Spleen (tissue), 11 donors: ENCODE results near the gene YPEL2. TPM values are rescaled to one million over a fixed set of nuclear protein-coding genes. Genes with fewer than 3 reads are reported as not detected.

Experiments
- DNase-seq: peaks from one replicate; pipeline ENCODE4 v3.0.0-alpha.2; 2020
- H3K27ac ChIP-seq, 8 donors: fragments of 200-600 bp; sonication (generic) in 7 of 8; 1 replicate in 4 of 8; 2 replicates in 4 of 8; pipeline versions ENCODE4 v1.5.0 to v1.8.0; 2016 to 2021; ENCODE audit warnings: inconsistent platforms in 4 of 8, mild to moderate bottlenecking in 4 of 8, moderate library complexity in 1 of 8
- H3K27me3 ChIP-seq, 7 donors: fragments of 200-600 bp; sonication (generic) in 6 of 7; replicated peaks in 1 of 7; 1 replicate in 4 of 7; 2 replicates in 3 of 7; pipeline versions ENCODE4 v1.5.0 to v1.8.0; 2016 to 2021; ENCODE audit warnings: inconsistent platforms in 3 of 7, mild to moderate bottlenecking in 1 of 7
- H3K36me3 ChIP-seq, 6 donors: fragments of 200-600 bp; sonication (generic) in 5 of 6; 1 replicate in 4 of 6; 2 replicates in 2 of 6; pipeline versions ENCODE4 v1.5.0 to v1.8.0; 2016 to 2021; ENCODE audit warnings: inconsistent platforms in 2 of 6
- H3K4me1 ChIP-seq, 6 donors: fragments of 200-600 bp; sonication (generic) in 5 of 6; 1 replicate in 3 of 6; 2 replicates in 3 of 6; pipeline versions ENCODE4 v1.5.0 to v1.8.0; 2016 to 2021; ENCODE audit warnings: inconsistent platforms in 3 of 6
- H3K4me3 ChIP-seq, 8 donors: fragments of 200-600 bp; sonication (generic) in 7 of 8; 1 replicate in 4 of 8; 2 replicates in 4 of 8; pipeline versions ENCODE4 v1.5.0 to v1.8.0; 2016 to 2021; ENCODE audit warnings: inconsistent platforms in 4 of 8, mild to moderate bottlenecking in 4 of 8, moderate library complexity in 2 of 8
- H3K9me3 ChIP-seq, 8 donors: fragments of 200-600 bp; sonication (generic) in 7 of 8; 1 replicate in 4 of 8; 2 replicates in 4 of 8; pipeline versions ENCODE4 v1.5.0 to v1.8.0; 2016 to 2021; ENCODE audit warnings: inconsistent platforms in 4 of 8
- CTCF ChIP-seq, 11 experiments: fragments of 200-600 bp in 7 of 11; fragments of 450-650 bp in 4 of 11; sonication (generic) in 4 of 11; IDR thresholded peaks in 8 of 11; conservative IDR thresholded peaks in 3 of 11; 1 replicate in 7 of 11; 2 replicates in 4 of 11; pipeline versions ENCODE4 v1.4.0 to v1.8.0; 2016 to 2021; ENCODE audit warnings: antibody characterized with exemption in 11 of 11, inconsistent platforms in 4 of 11, mild to moderate bottlenecking in 1 of 11
- POLR2A ChIP-seq, 3 donors: fragments of 450-650 bp; IDR thresholded peaks; one replicate each; pipeline ENCODE4 v1.5.1; 2017; ENCODE audit warnings: antibody characterized with exemption in 3 of 3, mild to moderate bottlenecking in 1 of 3
- POLR2AphosphoS5 ChIP-seq, 3 donors: sonication (generic); formaldehyde crosslinking; IDR thresholded peaks; one replicate each; pipeline ENCODE4 v1.5.1; 2017; ENCODE audit warnings: antibody characterized with exemption in 3 of 3
- WGBS, 5 donors: extraction: QIAGEN DNeasy Blood & Tissue Kit in 3 of 5; methylation state at CpG; one replicate each; pipeline versions ENCODE4 v1.1.5 to v1.1.7; 2013 to 2018; 5-methylcytosine and 5-hydroxymethylcytosine counted together
- intact Hi-C: fragments of 100-400 bp; cut with DNase I; formaldehyde crosslinking; loops from one replicate; pipeline ENCODE4 v1.15.0; 2023; ENCODE audit warnings: low total_unique reads
- microRNA-seq, 3 donors: library from miRNA; unstranded; fragments of <30 nt; microRNA quantifications; one replicate each; pipeline versions ENCODE4 to v1.1.0, GENCODE V29; 2019 to 2020
- polyA plus RNA-seq, 3 donors: library from polyadenylated mRNA; stranded (reverse); fragments of 200-250 nt; gene quantifications; one replicate each; pipeline ENCODE4 v1.2.1, GENCODE V29; 2013
- small RNA-seq, 4 donors: library from RNA; depleted of rRNA; stranded (forward); fragments of <200 nt; gene quantifications; one replicate each; pipeline ENCODE3, GENCODE V24; 2016
- total RNA-seq, 7 donors: library from RNA; depleted of rRNA in 3 of 7; stranded (reverse); fragments of >200 nt in 3 of 7; fragmentation: NEBNext Ultra II Directional in 4 of 7; extraction: Animal tissue kit (Norgen Biotek cat#: 25700) in 4 of 7; gene quantifications; one replicate each; pipeline versions ENCODE4 v1.1.0 to v1.2.1, GENCODE V29; 2016 to 2021
- donor health status: healthy with polysubstance abuse.
- donor health status: DM: no; HTN: no; CAD: no; lungs with moderate emphysema.
- donor health status: DM: no; HTN: no; CAD: no.
- donor health status: Bipolar disorder and iron deficiency.
- donor health status: healthy.
- donor health status: DM: no; HTN: no; CAD: no.
- donor health status: DM: yes; HTN: yes; CAD: no.

YPEL2 gene
- total and polyA plus RNA-seq, 10 donors: 6.7 to 45.6 (median 30.5) TPM

- Histone ChIP-seq H3K27me3 (no peaks in the 10 kb centered on the region), H3K27ac (peak overlapping the region in 7 of 8 donors; percentile 40 to 76 (median 72)), H3K4me3 (peak overlapping the region in 1 of 8 donors; percentile 43), H3K9me3 (no peaks in the 10 kb centered on the region), H3K36me3 (no peaks in the 10 kb centered on the region), H3K4me1 (peaks cover 18 to 67% (median 46%) of the 10 kb centered on the region in 6 donors)
- no peak for TF ChIP-seq CTCF (IDR thresholded peaks at IDR 0.05 in 8 of 11, conservative IDR thresholded peaks at IDR 0.05 in 3 of 11)
- TF ChIP-seq POLR2A (IDR thresholded peaks at IDR 0.05): no peak
- no peak for TF ChIP-seq POLR2AphosphoS5 (IDR thresholded peaks at IDR 0.05)
- 68 to 85% (median 81%) methylated on average over 7 of the region's 7 CpGs for WGBS, 5 donors
- DNase-seq: no peak
- intact Hi-C loops: loop anchor here (5.0 kb wide), 2 partner anchors 114 to 129 kb away; no protein-coding TSS in a partner anchor
Observed at GRCh38 chr17:59441464-59442096, 110.1 kb downstream of the YPEL2 start.

DNA sequence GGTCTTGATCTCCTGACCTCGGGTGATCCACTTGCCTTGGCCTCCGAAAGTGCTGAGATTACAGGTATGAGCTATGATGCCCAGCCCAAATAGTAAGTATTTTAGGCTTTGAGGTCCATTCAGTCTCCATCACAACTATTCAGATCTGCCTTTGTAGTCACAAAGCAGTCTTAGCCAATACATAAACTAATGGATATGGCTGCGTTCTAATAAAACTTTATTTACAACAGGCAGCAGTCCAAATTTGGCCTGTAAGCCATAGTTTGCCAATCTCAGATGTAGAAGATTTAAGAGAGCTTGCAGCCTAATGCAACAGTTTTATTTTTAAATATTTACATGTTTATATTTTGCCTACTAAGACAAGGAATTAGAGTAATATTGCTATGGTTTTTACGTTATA is 111.7 kb downstream of the YPEL2 start:
- Histone ChIP-seq H3K36me3 (no peaks in the 10 kb centered on the region), H3K9me3 (no peaks in the 10 kb centered on the region), H3K4me1 (peaks cover 17 to 51% (median 34%) of the 10 kb centered on the region in 6 donors), H3K27me3 (no peaks in the 10 kb centered on the region), H3K4me3 (no peak overlapping the region), H3K27ac (no peak overlapping the region)
- intact Hi-C loops: loop anchor here (5.0 kb wide), 2 partner anchors 116 to 131 kb away; no protein-coding TSS in a partner anchor
- WGBS, 5 donors: 86 to 97% (median 94%) methylated on average over 4 of the region's 4 CpGs
- TF ChIP-seq POLR2A (IDR thresholded peaks at IDR 0.05): no peak
- no peak for TF ChIP-seq CTCF (IDR thresholded peaks at IDR 0.05 in 8 of 11, conservative IDR thresholded peaks at IDR 0.05 in 3 of 11)
- TF ChIP-seq POLR2AphosphoS5 (IDR thresholded peaks at IDR 0.05): no peak
- DNase-seq: no peak

Small RNAs within 50 kb of the gene (microRNA-seq; reads per million reads assigned to microRNA genes)
- 0.72 to 1.1 (median 1.1) reads per million in 3 donors for gene MIR4729

Small RNAs within 50 kb of the gene (small RNA-seq; reads per million reads assigned to genes)
- gene MIR4729: 0 reads per million in 4 donors

Other genes starting within 250 kb of the YPEL2 start
- gene TRIM37, start 224.8 kb upstream of the YPEL2 start, total RNA-seq: 10 to 100 TPM; 15.7 to 28.1 (median 18.0) TPM
- 1 to 10 TPM; 6.2 to 7.9 (median 7.3) TPM for gene TRIM37, start 224.8 kb upstream of the YPEL2 start, polyA plus RNA-seq
- 10 to 100 TPM; 17.4 to 38.9 (median 23.8) TPM for gene SKA2, start 176.5 kb upstream of the YPEL2 start, total RNA-seq
- 10 to 100 TPM; 15.4 to 30.2 (median 25.4) TPM for gene SKA2, start 176.5 kb upstream of the YPEL2 start, polyA plus RNA-seq
- gene PRR11, start 175.9 kb upstream of the YPEL2 start, total RNA-seq: 10 to 100 TPM in 1 of 7 donors, 1 to 10 TPM in 6; 4.2 to 15.3 (median 8.1) TPM
- gene PRR11, start 175.9 kb upstream of the YPEL2 start, polyA plus RNA-seq: 1 to 10 TPM in 2 of 3 donors, under 1 TPM in 1; 0.61 to 2.3 (median 2.1) TPM
- gene SMG8, start 121.6 kb upstream of the YPEL2 start, total RNA-seq: 10 to 100 TPM; 12.2 to 15.1 (median 14.2) TPM
- gene SMG8, start 121.6 kb upstream of the YPEL2 start, polyA plus RNA-seq: 1 to 10 TPM; 3.4 to 5.6 (median 4.2) TPM
- 1 to 10 TPM; 2.0 to 5.2 (median 2.8) TPM for gene GDPD1, start 111.1 kb upstream of the YPEL2 start, total RNA-seq
- under 1 TPM; 0.59 to 0.77 (median 0.68) TPM for gene GDPD1, start 111.1 kb upstream of the YPEL2 start, polyA plus RNA-seq
- gene DHX40, start 234.0 kb downstream of the YPEL2 start, total RNA-seq: 10 to 100 TPM; 22.0 to 33.5 (median 28.1) TPM
- 10 to 100 TPM in 1 of 3 donors, 1 to 10 TPM in 2; 9.3 to 10.8 (median 9.4) TPM for gene DHX40, start 234.0 kb downstream of the YPEL2 start, polyA plus RNA-seq